NCI-H774 (cell line): ENCODE results near the gene TBX21.
"Not testable (repeated sequence)": the region's sequence is repeated elsewhere in the genome, so short reads cannot be mapped to it uniquely, and the experiment has no call there.

ENCODE experiments used
- DNase-seq: peaks from one replicate; lab custom pipeline; 2025; lab: John Stamatoyannopoulos, UW

TBX21 gene

GRCh38 chr17:47733674-47734410, 806 bp downstream of the TBX21 start:
- no peak for DNase-seq

GRCh38 chr17:47735139-47735464, 2.1 kb downstream of the TBX21 start:
- no peak for DNase-seq

- no peak for DNase-seq
These were observed 2.5 kb downstream of the TBX21 start for GRCh38 chr17:47735536-47736011.

- no peak for DNase-seq
These were observed 3.8 kb downstream of the TBX21 start for GRCh38 chr17:47736501-47737495.

- no peak for DNase-seq
These were observed 5.1 kb downstream of the TBX21 start for GRCh38 chr17:47738178-47738577.

GRCh38 chr17:47739150-47739549, 6.1 kb downstream of the TBX21 start:
- no peak for DNase-seq

GRCh38 chr17:47739945-47740344, 6.9 kb downstream of the TBX21 start:
- not testable (repeated sequence) for DNase-seq

GRCh38 chr17:47741109-47741792, 8.2 kb downstream of the TBX21 start:
- DNase-seq, result no peak

GRCh38 chr17:47741793-47742145, 8.7 kb downstream of the TBX21 start:
- DNase-seq, result no peak

- DNase-seq, result no peak
These were observed 9.5 kb downstream of the TBX21 start for GRCh38 chr17:47742319-47743181.

GRCh38 chr17:47744168-47745036, 11.4 kb downstream of the TBX21 start:
- no peak for DNase-seq

GRCh38 chr17:47745037-47745380, 12.0 kb downstream of the TBX21 start:
- no peak for DNase-seq

GRCh38 chr17:47751471-47751870, 18.4 kb downstream of the TBX21 start:
- no peak for DNase-seq

GRCh38 chr17:47757386-47757785, 24.4 kb downstream of the TBX21 start:
- DNase-seq, result no peak

GRCh38 chr17:47760409-47761140, 27.5 kb downstream of the TBX21 start:
- DNase-seq, result no peak

- no peak for DNase-seq
These were observed 29.7 kb downstream of the TBX21 start for GRCh38 chr17:47762728-47763127.

- DNase-seq, result no peak
These were observed 31.0 kb downstream of the TBX21 start for GRCh38 chr17:47763913-47764582.

- not testable (repeated sequence) for DNase-seq
These were observed 40.6 kb downstream of the TBX21 start for GRCh38 chr17:47773649-47774048.

- no peak for DNase-seq
These were observed 41.3 kb downstream of the TBX21 start for GRCh38 chr17:47774331-47774730.
